Measurements from ENCODE around the gene OLFML3. TPM values are rescaled to one million over a fixed set of nuclear protein-coding genes. Genes with fewer than 3 reads are reported as not detected.

The OLFML3 gene
- total and polyA plus RNA-seq, 2 donors (not counting 3 experiments of a cell fraction or from before 2014, with no cell fraction given), result 3.4 to 3.9 TPM

GRCh38 chr1:114024049-114024448 is 44.8 kb downstream of the OLFML3 start:
- no peak for FAIRE-seq
- dilution Hi-C loops (cut with MboI; ENCODE audit: extremely low pct_ligation_motif_present, low sequenced_read_pairs), result no loop called here
- BruUV-seq (replicated peaks), result no TSS peak

More at GRCh38 chr1:114024049-114024448, 44.8 kb downstream of the OLFML3 start:
- H3K9ac ChIP-seq (replicated peaks; ENCODE audit: extremely low read depth, insufficient read depth, low read length), result no peak overlapping the region
- H2AFZ ChIP-seq (ENCODE audit: low read depth, low read length), result no peak overlapping the region
- ChIA-PET CTCF (interaction anchor here (2.0 kb wide), 1 partner anchor 259 kb away, joined by 6 read pairs; no protein-coding TSS in a partner anchor), POLR2A (no interaction called here)
- H3K9me1 ChIP-seq (replicated peaks; ENCODE audit: control insufficient read depth, extremely low read depth, insufficient read depth, low read length), result no peaks in the 10 kb centered on the region
- DNase-seq (ENCODE audit: low read depth, low spot score), result no peak
- H3K4me3 ChIP-seq (replicated peaks in 1 of 3; ENCODE audit: insufficient read depth in 1 of 3, low read depth in 1 of 3, low read length in 3 of 3), result no peak overlapping the region
- no peaks in the 10 kb centered on the region for H4K20me1 ChIP-seq (replicated peaks; ENCODE audit: control insufficient read depth, extremely low read depth, insufficient read depth, low read length)
- H3K36me3 ChIP-seq (ENCODE audit: control insufficient read depth in 2 of 2, extremely low read depth in 1 of 2, insufficient read depth in 2 of 2, low read length in 2 of 2), result no peaks in the 10 kb centered on the region
- H3K27ac ChIP-seq (ENCODE audit: insufficient read depth, low read depth, low read length), result no peak overlapping the region
- intact Hi-C loops (cut with micrococcal nuclease), result no loop called here
- no peaks in the 10 kb centered on the region for H3K9me3 ChIP-seq (replicated peaks; ENCODE audit: control insufficient read depth, insufficient read depth, low read length)
- H3K27me3 ChIP-seq (ENCODE audit: control insufficient read depth in 2 of 2, insufficient read depth in 2 of 2, low read length in 2 of 2), result peaks cover 0 to 2% of the 10 kb centered on the region in 2 experiments
- H3K4me2 ChIP-seq (ENCODE audit: insufficient read depth, low read length), result no peak overlapping the region
- H3K4me1 ChIP-seq (ENCODE audit: control insufficient read depth, extremely low read depth, insufficient read depth, low read length), result no peaks in the 10 kb centered on the region
- TF ChIP-seq GATA2 (IDR thresholded peaks at IDR 0.05; ENCODE audit: insufficient read depth, insufficient read length, low read depth, low read length) (no peak), POLR2AphosphoS5 (IDR thresholded peaks at IDR 0.05; ENCODE audit: insufficient read depth, low read depth, low read length) (no peak), POLR2A (IDR thresholded peaks at IDR 0.05; ENCODE audit: low read depth, low read length) (no peak), MAX (IDR thresholded peaks at IDR 0.05; ENCODE audit: insufficient read depth, insufficient read length) (no peak), JUN (IDR thresholded peaks at IDR 0.05; ENCODE audit: borderline replicate concordance, insufficient read depth, insufficient read length, low read depth) (no peak), FOS (IDR thresholded peaks at IDR 0.05; ENCODE audit: borderline replicate concordance, insufficient read depth, low read length) (no peak), MYC (IDR thresholded peaks at IDR 0.05; ENCODE audit: low read depth, low read length) (no peak), EZH2 (IDR thresholded peaks at IDR 0.05; ENCODE audit: borderline replicate concordance, low read depth, low read length, severe bottlenecking) (no peak)
- TF ChIP-seq, protein P1, sequence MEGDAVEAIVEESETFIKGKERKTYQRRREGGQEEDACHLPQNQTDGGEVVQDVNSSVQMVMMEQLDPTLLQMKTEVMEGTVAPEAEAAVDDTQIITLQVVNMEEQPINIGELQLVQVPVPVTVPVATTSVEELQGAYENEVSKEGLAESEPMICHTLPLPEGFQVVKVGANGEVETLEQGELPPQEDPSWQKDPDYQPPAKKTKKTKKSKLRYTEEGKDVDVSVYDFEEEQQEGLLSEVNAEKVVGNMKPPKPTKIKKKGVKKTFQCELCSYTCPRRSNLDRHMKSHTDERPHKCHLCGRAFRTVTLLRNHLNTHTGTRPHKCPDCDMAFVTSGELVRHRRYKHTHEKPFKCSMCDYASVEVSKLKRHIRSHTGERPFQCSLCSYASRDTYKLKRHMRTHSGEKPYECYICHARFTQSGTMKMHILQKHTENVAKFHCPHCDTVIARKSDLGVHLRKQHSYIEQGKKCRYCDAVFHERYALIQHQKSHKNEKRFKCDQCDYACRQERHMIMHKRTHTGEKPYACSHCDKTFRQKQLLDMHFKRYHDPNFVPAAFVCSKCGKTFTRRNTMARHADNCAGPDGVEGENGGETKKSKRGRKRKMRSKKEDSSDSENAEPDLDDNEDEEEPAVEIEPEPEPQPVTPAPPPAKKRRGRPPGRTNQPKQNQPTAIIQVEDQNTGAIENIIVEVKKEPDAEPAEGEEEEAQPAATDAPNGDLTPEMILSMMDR (IDR thresholded peaks at IDR 0.05; ENCODE audit: extremely low read depth in 1 of 2, insufficient read depth in 1 of 2, low read depth in 1 of 2, low read length in 2 of 2), result no peak
- no peaks in the 10 kb centered on the region for H3K79me2 ChIP-seq (ENCODE audit: control insufficient read depth, insufficient read depth, low read length)
